H1 (cell line): ENCODE data around the gene STIM1. TPM values are rescaled to one million over a fixed set of nuclear protein-coding genes. Genes with fewer than 3 reads are reported as not detected.

ENCODE experiments used
- CHD1 ChIP-seq: IDR thresholded peaks from 2 replicates; pipeline ENCODE4 v1.6.1; 2012; ENCODE audit warnings: low read depth, low read length, improper control_type of control experiment
- CTBP2 ChIP-seq: IDR thresholded peaks from 2 replicates; pipeline ENCODE4 v1.7.0; 2011; ENCODE audit warnings: borderline replicate concordance, mild to moderate bottlenecking, moderate library complexity, mixed read lengths, low read length; ENCODE audit not compliant: insufficient read depth, insufficient read length
- RXRA ChIP-seq: IDR thresholded peaks from 2 replicates; pipeline ENCODE4 v1.6.1; 2011; ENCODE audit warnings: low read depth, mild to moderate bottlenecking, low read length, moderate library complexity; ENCODE audit not compliant: insufficient read depth
- SAP30 ChIP-seq: fragments of 300-600 bp; sonication (generic); IDR thresholded peaks from 2 replicates; pipeline ENCODE4 v1.7.1; 2012; ENCODE audit warnings: low read length, moderate library complexity, mild to moderate bottlenecking, inconsistent platforms; ENCODE audit not compliant: insufficient read depth, insufficient replicate concordance
- polyA plus RNA-seq, 7 experiments: library from polyadenylated mRNA; depleted of rRNA in 3 of 7; stranded (reverse) in 5 of 7; unstranded in 2 of 7; fragments of >200 nt in 5 of 7; fragments of 200-250 nt in 2 of 7; gene quantifications; 1 replicate in 5 of 7; 2 replicates in 1 of 7; 4 replicates in 1 of 7; pipeline versions ENCODE4 v1.2.1 to v1.2.3, GENCODE V29; 2011 to 2013; ENCODE audit warnings: missing spikeins in 2 of 7, mixed read lengths in 2 of 7
- total RNA-seq: library from RNA; stranded (reverse); fragmentation: NEBNext Ultra II Directional; extraction: Animal tissue kit (Norgen Biotek cat#: 25700); gene quantifications from 2 replicates; pipeline ENCODE4 v1.2.1, GENCODE V29; 2021
- TF ChIP-seq, protein P1 (sequence below): fragments of 300-600 bp; sonication (generic); IDR thresholded peaks from 2 replicates; pipeline ENCODE4 v1.7.1; 2012; ENCODE audit warnings: low read length, moderate library complexity, mild to moderate bottlenecking, inconsistent platforms; ENCODE audit not compliant: insufficient replicate concordance
- TF ChIP-seq, protein P2 (sequence below): IDR thresholded peaks from 2 replicates; pipeline ENCODE4 v1.6.1; 2012; ENCODE audit warnings: low read length, inconsistent platforms

Gene STIM1
- total and polyA plus RNA-seq, 2 of the 8 experiments (the other 6 are each of a cell fraction or from before 2014, with no cell fraction given): 11.1 to 12.2 TPM

DNA sequence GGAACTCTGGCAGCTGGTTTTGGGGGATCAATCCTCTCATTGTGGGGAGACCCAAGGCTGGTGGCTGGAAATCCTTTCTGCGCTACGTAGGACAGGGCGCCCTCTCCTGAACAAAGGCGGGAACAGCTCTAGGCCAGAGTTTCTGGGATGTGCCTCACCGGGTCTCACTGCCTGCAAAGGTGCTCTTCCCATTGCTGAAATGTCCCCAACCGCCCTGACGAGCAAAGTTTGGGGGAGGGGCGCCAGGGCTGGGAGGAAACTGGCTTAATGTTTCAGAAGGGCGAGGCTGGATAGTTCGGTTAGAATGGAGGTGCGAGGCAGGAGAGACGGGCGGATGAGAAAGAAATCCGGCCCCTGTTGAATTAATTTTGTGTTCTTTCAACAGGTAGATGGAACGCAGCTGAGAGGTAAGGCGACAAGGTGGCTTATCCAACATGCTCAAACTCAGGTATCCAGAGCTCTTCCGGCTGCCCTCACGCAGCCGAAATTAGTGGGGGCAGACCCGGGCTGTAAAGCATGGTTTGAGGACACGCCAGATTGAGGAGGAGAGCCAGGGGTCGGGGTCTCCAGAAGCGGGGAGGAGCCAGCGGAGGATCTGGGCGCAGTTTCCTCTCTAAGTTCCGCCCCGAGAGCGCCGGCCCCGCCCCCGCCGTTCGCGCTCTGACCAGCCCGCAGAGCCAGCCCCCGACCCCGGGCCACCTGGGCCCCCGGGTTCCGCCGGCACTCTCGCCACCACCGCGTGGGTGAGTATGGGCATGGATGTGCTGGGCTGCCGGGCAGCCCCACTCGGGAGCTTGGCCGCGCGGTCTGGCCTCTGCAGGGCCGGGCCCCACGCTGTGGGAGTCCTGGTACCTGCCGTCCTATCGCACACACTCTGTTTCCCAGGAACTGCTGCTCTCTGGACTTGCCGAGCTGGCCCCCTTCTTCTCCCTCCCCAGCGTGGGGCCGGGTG is 47.3 kb upstream of the STIM1 start, which contains the start of gene PGAP2 (continued):
- TF ChIP-seq, protein P1, sequence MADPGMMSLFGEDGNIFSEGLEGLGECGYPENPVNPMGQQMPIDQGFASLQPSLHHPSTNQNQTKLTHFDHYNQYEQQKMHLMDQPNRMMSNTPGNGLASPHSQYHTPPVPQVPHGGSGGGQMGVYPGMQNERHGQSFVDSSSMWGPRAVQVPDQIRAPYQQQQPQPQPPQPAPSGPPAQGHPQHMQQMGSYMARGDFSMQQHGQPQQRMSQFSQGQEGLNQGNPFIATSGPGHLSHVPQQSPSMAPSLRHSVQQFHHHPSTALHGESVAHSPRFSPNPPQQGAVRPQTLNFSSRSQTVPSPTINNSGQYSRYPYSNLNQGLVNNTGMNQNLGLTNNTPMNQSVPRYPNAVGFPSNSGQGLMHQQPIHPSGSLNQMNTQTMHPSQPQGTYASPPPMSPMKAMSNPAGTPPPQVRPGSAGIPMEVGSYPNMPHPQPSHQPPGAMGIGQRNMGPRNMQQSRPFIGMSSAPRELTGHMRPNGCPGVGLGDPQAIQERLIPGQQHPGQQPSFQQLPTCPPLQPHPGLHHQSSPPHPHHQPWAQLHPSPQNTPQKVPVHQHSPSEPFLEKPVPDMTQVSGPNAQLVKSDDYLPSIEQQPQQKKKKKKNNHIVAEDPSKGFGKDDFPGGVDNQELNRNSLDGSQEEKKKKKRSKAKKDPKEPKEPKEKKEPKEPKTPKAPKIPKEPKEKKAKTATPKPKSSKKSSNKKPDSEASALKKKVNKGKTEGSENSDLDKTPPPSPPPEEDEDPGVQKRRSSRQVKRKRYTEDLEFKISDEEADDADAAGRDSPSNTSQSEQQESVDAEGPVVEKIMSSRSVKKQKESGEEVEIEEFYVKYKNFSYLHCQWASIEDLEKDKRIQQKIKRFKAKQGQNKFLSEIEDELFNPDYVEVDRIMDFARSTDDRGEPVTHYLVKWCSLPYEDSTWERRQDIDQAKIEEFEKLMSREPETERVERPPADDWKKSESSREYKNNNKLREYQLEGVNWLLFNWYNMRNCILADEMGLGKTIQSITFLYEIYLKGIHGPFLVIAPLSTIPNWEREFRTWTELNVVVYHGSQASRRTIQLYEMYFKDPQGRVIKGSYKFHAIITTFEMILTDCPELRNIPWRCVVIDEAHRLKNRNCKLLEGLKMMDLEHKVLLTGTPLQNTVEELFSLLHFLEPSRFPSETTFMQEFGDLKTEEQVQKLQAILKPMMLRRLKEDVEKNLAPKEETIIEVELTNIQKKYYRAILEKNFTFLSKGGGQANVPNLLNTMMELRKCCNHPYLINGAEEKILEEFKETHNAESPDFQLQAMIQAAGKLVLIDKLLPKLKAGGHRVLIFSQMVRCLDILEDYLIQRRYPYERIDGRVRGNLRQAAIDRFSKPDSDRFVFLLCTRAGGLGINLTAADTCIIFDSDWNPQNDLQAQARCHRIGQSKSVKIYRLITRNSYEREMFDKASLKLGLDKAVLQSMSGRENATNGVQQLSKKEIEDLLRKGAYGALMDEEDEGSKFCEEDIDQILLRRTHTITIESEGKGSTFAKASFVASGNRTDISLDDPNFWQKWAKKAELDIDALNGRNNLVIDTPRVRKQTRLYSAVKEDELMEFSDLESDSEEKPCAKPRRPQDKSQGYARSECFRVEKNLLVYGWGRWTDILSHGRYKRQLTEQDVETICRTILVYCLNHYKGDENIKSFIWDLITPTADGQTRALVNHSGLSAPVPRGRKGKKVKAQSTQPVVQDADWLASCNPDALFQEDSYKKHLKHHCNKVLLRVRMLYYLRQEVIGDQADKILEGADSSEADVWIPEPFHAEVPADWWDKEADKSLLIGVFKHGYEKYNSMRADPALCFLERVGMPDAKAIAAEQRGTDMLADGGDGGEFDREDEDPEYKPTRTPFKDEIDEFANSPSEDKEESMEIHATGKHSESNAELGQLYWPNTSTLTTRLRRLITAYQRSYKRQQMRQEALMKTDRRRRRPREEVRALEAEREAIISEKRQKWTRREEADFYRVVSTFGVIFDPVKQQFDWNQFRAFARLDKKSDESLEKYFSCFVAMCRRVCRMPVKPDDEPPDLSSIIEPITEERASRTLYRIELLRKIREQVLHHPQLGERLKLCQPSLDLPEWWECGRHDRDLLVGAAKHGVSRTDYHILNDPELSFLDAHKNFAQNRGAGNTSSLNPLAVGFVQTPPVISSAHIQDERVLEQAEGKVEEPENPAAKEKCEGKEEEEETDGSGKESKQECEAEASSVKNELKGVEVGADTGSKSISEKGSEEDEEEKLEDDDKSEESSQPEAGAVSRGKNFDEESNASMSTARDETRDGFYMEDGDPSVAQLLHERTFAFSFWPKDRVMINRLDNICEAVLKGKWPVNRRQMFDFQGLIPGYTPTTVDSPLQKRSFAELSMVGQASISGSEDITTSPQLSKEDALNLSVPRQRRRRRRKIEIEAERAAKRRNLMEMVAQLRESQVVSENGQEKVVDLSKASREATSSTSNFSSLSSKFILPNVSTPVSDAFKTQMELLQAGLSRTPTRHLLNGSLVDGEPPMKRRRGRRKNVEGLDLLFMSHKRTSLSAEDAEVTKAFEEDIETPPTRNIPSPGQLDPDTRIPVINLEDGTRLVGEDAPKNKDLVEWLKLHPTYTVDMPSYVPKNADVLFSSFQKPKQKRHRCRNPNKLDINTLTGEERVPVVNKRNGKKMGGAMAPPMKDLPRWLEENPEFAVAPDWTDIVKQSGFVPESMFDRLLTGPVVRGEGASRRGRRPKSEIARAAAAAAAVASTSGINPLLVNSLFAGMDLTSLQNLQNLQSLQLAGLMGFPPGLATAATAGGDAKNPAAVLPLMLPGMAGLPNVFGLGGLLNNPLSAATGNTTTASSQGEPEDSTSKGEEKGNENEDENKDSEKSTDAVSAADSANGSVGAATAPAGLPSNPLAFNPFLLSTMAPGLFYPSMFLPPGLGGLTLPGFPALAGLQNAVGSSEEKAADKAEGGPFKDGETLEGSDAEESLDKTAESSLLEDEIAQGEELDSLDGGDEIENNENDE: no peak
- TF ChIP-seq, protein P2, sequence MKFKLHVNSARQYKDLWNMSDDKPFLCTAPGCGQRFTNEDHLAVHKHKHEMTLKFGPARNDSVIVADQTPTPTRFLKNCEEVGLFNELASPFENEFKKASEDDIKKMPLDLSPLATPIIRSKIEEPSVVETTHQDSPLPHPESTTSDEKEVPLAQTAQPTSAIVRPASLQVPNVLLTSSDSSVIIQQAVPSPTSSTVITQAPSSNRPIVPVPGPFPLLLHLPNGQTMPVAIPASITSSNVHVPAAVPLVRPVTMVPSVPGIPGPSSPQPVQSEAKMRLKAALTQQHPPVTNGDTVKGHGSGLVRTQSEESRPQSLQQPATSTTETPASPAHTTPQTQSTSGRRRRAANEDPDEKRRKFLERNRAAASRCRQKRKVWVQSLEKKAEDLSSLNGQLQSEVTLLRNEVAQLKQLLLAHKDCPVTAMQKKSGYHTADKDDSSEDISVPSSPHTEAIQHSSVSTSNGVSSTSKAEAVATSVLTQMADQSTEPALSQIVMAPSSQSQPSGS: no peak
- TF ChIP-seq SAP30: no peak
- TF ChIP-seq RXRA: no peak
- TF ChIP-seq CHD1: no peak
- TF ChIP-seq CTBP2: no peak
